Suprapubic skin (tissue), 4 donors: ENCODE measurements around the gene TAPBP. TPM values are rescaled to one million over a fixed set of nuclear protein-coding genes. Genes with fewer than 3 reads are reported as not detected.

Source experiments
- DNase-seq, 2 donors: peaks; one replicate each; pipeline ENCODE4 v3.0.0-alpha.2; 2019; ENCODE audit warnings: low spot score in 2 of 2
- H3K27ac ChIP-seq: fragments of 200-600 bp; sonication (generic); one replicate; pipeline ENCODE4 v1.5.1; 2019
- H3K27me3 ChIP-seq: fragments of 200-600 bp; sonication (generic); one replicate; pipeline ENCODE4 v1.5.1; 2019
- H3K36me3 ChIP-seq: fragments of 200-600 bp; sonication (generic); one replicate; pipeline ENCODE4 v1.5.1; 2019
- H3K4me1 ChIP-seq: fragments of 200-600 bp; sonication (generic); one replicate; pipeline ENCODE4 v1.5.1; 2019
- H3K4me3 ChIP-seq: fragments of 200-600 bp; sonication (generic); one replicate; pipeline ENCODE4 v1.5.1; 2019; ENCODE audit warnings: mild to moderate bottlenecking
- H3K9me3 ChIP-seq: fragments of 200-600 bp; sonication (generic); one replicate; pipeline ENCODE4 v1.5.1; 2019
- EP300 ChIP-seq: sonication (generic); formaldehyde crosslinking; IDR thresholded peaks from one replicate; pipeline ENCODE4 v1.6.1; 2017; ENCODE audit warnings: antibody characterized with exemption
- POLR2A ChIP-seq, 2 donors: fragments of 450-650 bp; IDR thresholded peaks; one replicate each; pipeline ENCODE4 v1.6.1; 2017; ENCODE audit warnings: antibody characterized with exemption in 2 of 2, mild to moderate bottlenecking in 2 of 2, moderate library complexity in 2 of 2
- POLR2AphosphoS5 ChIP-seq, 3 donors: sonication (generic); formaldehyde crosslinking; IDR thresholded peaks; one replicate each; pipeline ENCODE4 v1.6.1; 2017; ENCODE audit warnings: antibody characterized with exemption in 3 of 3
- WGBS: methylation state at CpG from one replicate; pipeline ENCODE4 v1.1.5; 2018; 5-methylcytosine and 5-hydroxymethylcytosine counted together
- total RNA-seq, 4 donors: library from RNA; depleted of rRNA; stranded (reverse); fragments of >200 nt; gene quantifications; one replicate each; pipeline ENCODE4 v1.1.0, GENCODE V29; 2016
- TF ChIP-seq, protein P1 (sequence below), 2 donors: fragments of 200-600 bp in 1 of 2; fragments of 450-650 bp in 1 of 2; sonication (generic) in 1 of 2; IDR thresholded peaks; one replicate each; pipeline ENCODE4 v1.5.1; 2016 to 2019; ENCODE audit warnings: antibody characterized with exemption in 2 of 2, mild to moderate bottlenecking in 1 of 2, moderate library complexity in 1 of 2

Gene TAPBP
- total RNA-seq, 4 donors from 2014 or later = 91.5 to 132 (median 108) TPM

DNA sequence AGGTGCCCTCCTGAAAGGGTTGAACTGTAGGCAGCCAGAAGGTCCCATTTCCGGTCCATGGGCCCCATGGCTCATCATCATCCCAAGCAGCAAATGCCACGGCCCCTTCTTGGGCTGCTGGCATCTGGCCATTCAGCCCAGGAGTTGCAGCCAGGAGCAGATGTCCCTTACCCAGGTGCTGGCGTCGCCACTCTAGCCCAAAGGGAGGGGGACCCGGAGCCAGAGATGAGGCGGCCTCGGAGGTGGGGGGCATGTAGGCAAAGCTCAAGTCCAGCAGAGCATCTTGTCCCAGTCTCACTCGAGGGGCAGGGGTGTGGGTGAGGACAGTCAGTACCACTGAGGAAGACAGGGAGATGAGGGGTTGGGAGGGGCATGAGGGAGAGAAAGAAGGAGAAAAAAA, 8.8 kb downstream of the TAPBP start:
- Histone ChIP-seq H3K36me3 (peaks cover 48% of the 10 kb centered on the region), H3K27ac (no peak overlapping the region), H3K4me3 (no peak overlapping the region), H3K27me3 (no peaks in the 10 kb centered on the region), H3K4me1 (peaks cover 22% of the 10 kb centered on the region), H3K9me3 (no peaks in the 10 kb centered on the region)
- WGBS = 87% methylated on average over 8 of the region's 8 CpGs
- DNase-seq = no peak
- no peak for TF ChIP-seq EP300
- TF ChIP-seq POLR2AphosphoS5 (IDR thresholded peaks at IDR 0.05) = no peak

DNA sequence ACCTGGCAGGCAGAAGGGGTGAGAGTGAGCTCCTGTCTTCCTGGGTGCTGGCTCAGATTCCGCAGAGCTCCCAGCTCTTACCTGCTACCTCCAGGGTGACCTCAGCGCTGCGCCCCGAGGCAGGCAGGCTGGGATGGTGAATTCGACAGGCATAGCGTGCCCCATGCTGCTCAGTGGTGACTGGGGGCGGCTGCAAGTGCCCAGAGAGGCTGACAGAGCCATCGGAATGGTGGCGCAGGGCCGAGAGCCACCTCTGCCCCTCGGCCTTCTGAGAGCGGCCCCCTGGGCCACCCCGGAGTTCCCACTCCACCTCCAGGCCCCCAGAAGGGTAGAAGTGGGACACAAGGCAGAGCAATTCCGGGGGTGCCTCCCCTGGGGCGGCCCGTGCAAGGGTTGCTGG, 9.7 kb downstream of the TAPBP start:
- H3K4me1 ChIP-seq = peaks cover 25% of the 10 kb centered on the region
- 80% methylated on average over 2 of the region's 16 CpGs for WGBS
- TF ChIP-seq, protein P1, sequence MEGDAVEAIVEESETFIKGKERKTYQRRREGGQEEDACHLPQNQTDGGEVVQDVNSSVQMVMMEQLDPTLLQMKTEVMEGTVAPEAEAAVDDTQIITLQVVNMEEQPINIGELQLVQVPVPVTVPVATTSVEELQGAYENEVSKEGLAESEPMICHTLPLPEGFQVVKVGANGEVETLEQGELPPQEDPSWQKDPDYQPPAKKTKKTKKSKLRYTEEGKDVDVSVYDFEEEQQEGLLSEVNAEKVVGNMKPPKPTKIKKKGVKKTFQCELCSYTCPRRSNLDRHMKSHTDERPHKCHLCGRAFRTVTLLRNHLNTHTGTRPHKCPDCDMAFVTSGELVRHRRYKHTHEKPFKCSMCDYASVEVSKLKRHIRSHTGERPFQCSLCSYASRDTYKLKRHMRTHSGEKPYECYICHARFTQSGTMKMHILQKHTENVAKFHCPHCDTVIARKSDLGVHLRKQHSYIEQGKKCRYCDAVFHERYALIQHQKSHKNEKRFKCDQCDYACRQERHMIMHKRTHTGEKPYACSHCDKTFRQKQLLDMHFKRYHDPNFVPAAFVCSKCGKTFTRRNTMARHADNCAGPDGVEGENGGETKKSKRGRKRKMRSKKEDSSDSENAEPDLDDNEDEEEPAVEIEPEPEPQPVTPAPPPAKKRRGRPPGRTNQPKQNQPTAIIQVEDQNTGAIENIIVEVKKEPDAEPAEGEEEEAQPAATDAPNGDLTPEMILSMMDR (IDR thresholded peaks at IDR 0.05) = no peak
- TF ChIP-seq POLR2AphosphoS5 (IDR thresholded peaks at IDR 0.05) (no peak), EP300 (no peak), POLR2A (IDR thresholded peaks at IDR 0.05) (no peak)
- no peak overlapping the region for H3K4me3 ChIP-seq
- no peak overlapping the region for H3K27ac ChIP-seq
- no peaks in the 10 kb centered on the region for H3K9me3 ChIP-seq
- no peaks in the 10 kb centered on the region for H3K27me3 ChIP-seq
- DNase-seq = no peak
- H3K36me3 ChIP-seq = peaks cover 48% of the 10 kb centered on the region

DNA sequence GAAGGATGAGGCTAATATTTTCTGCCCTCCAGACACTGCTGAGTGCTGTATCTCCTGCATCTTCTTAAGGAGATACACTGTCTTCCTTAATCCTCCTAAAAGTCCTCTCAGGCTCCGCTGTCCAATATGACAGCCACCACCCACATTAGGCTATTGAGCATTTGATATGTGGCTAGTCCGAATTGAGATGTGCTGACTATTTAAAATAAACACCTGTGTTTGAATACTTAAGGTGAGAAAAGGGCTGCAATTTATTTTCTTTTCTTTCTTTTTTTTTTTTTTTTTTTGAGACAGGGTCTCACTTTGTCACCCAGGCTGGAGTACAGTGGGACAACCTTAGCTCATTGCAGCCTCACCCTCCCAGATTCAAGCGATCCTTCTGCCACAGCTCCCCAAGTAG, 12.0 kb downstream of the TAPBP start:
- no peak for DNase-seq
- H3K4me3 ChIP-seq = no peak overlapping the region
- TF ChIP-seq POLR2AphosphoS5 (IDR thresholded peaks at IDR 0.05) = no peak
- TF ChIP-seq, protein P1 (IDR thresholded peaks at IDR 0.05) = no peak
- TF ChIP-seq POLR2A (IDR thresholded peaks at IDR 0.05) = no peak
- no peak for TF ChIP-seq EP300
- no peaks in the 10 kb centered on the region for H3K27me3 ChIP-seq
- H3K36me3 ChIP-seq = peaks cover 43% of the 10 kb centered on the region
- H3K27ac ChIP-seq = no peak overlapping the region
- 87% methylated on average over 3 of the region's 3 CpGs for WGBS
- no peaks in the 10 kb centered on the region for H3K9me3 ChIP-seq
- H3K4me1 ChIP-seq = peaks cover 40% of the 10 kb centered on the region

DNA sequence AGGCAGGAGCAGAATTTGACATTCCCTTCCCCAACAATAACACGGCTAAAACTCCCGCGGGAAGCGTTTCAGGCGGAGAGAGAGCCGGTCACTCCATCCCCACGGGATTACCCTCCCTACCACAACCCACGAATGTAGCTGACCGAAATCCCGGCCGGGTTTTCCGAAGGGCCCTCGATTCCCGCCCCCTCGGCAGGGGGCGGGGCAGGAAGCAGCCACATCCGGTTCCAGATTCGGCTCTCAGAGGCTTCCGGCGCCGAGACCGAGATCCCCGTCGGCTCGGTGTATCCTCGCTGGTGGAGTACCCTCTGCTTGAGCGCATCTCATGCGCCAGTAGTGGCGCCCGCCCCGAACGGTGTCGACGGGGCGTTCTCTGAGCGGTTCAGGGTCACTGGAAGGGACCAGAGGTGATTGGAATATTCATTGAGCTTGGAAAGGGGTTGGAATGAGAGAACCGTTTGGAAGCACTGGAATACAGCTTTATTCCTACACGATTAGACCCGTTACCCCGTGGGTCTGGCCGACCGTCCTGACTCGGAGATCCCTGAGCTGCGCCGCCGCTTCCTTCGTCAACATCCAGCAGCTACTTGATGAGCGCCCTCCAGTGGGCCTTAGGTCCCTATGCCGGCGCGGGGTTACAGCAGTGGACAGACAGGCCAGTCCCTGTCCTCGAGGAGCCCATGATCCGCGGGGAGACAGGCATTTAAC, 14.5 kb downstream of the TAPBP start:
- Histone ChIP-seq H3K4me3 (peak overlapping the region; percentile 86), H3K9me3 (no peaks in the 10 kb centered on the region), H3K36me3 (peaks cover 42% of the 10 kb centered on the region), H3K27ac (peak overlapping the region; percentile 96), H3K27me3 (no peaks in the 10 kb centered on the region), H3K4me1 (peaks cover 40% of the 10 kb centered on the region)
- WGBS = 0% methylated on average over 10 of the region's 54 CpGs
- DNase-seq = peak; percentile 95 to 96
- TF ChIP-seq, protein P1 (IDR thresholded peaks at IDR 0.05) = peak; percentile 64 to 80
- TF ChIP-seq POLR2A (IDR thresholded peaks at IDR 0.05) (peak in 1 of 2 donors; percentile 78), POLR2AphosphoS5 (IDR thresholded peaks at IDR 0.05) (peak; percentile 55 to 80 (median 70)), EP300 (no peak)

DNA sequence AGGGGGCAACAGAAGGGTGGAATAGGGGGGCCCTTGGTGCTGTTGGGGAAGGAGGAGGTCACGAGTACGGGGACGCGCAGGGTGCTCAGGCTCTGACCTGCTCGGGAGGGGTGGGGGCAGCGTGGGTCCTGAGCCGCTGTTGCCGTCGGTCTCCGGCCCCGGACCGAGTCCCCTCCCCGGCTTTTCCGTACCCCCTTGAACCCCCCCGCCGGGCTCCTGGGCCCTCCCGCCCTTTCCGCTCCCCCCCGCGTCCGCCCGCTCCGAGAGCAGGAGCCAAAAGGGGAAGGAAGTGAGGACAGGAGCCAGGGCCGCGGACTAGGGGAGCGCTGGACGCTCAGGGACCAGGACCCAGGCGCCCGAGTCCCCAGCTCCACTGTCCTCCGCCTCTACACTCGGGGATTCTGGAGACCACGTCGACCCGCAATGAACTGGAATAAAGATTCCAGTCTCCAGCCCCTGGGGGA, 15.1 kb downstream of the TAPBP start, which contains the start of gene RGL2:
RGL2 (minus strand) TSS at position 170 of the 464 bp plus-strand sequence. CDS start 332 bp downstream, outside the sequence.
- DNase-seq = peak; percentile 93 to 94
- Histone ChIP-seq H3K4me3 (peak within 1 kb of the TSS; percentile 86), H3K9me3 (no peaks in the 10 kb centered on the region), H3K27me3 (no peaks in the 10 kb centered on the region), H3K27ac (peak within 1 kb of the TSS; percentile 96), H3K36me3 (peaks cover 42% of the 10 kb centered on the region), H3K4me1 (peaks cover 40% of the 10 kb centered on the region)
- WGBS = 0% methylated on average over 13 of the region's 34 CpGs
- TF ChIP-seq EP300 (no peak), POLR2AphosphoS5 (IDR thresholded peaks at IDR 0.05) (no peak), POLR2A (IDR thresholded peaks at IDR 0.05) (no peak)
- TF ChIP-seq, protein P1 (IDR thresholded peaks at IDR 0.05) = no peak
